AG09309 (cell line): Measurements from ENCODE around the gene CAMLG.
"Not testable (repeated sequence)": the region's sequence is repeated elsewhere in the genome, so short reads cannot be mapped to it uniquely, and the experiment has no call there.

Experiments
- DNase-seq: peaks from one replicate; pipeline ENCODE4 v3.0.0-alpha.2; 2010; ENCODE audit warnings: low read depth
- H3K4me3 ChIP-seq: 2 replicates; pipeline ENCODE4 v1.5.1; 2011; ENCODE audit warnings: mild to moderate bottlenecking, low read depth, low read length, moderate library complexity; ENCODE audit not compliant: control insufficient read depth
- CTCF ChIP-seq: IDR thresholded peaks from 2 replicates; pipeline ENCODE4 v1.5.1; 2011; ENCODE audit warnings: mild to moderate bottlenecking, low read depth, low read length, inconsistent platforms; ENCODE audit not compliant: insufficient read depth, control insufficient read depth; ENCODE audit errors: missing control alignments

Gene CAMLG

GRCh38 chr5:134749415-134749814 lies 11.1 kb downstream of the CAMLG start:
- no peak overlapping the region for H3K4me3 ChIP-seq
- no peak for TF ChIP-seq CTCF
- no peak for DNase-seq

- no peak for DNase-seq
- TF ChIP-seq CTCF, result no peak
- H3K4me3 ChIP-seq, result peak overlapping the region; percentile 83
Measured at GRCh38 chr5:134758176-134758503, 19.8 kb downstream of the CAMLG start.

- TF ChIP-seq CTCF, result peak; percentile 76
- DNase-seq, result no peak
- H3K4me3 ChIP-seq, result peak within 1 kb of the TSS; percentile 83
Measured at GRCh38 chr5:134758504-134759341, 20.4 kb downstream of the CAMLG start, which contains the start of gene DDX46. Gene DDX46 (plus strand): TSS chr5:134758779. CDS start chr5:134758939, 160 bp downstream.

GRCh38 chr5:134767528-134768291 lies 29.4 kb downstream of the CAMLG start:
- DNase-seq, H3K4me3 ChIP-seq: not testable (repeated sequence)

GRCh38 chr5:134769206-134769605 lies 30.9 kb downstream of the CAMLG start:
- H3K4me3 ChIP-seq, result no peak overlapping the region
- TF ChIP-seq CTCF, result no peak
- DNase-seq, result no peak

- no peak for DNase-seq
- TF ChIP-seq CTCF, result no peak
- H3K4me3 ChIP-seq, result no peak overlapping the region
Measured at GRCh38 chr5:134772461-134773125, 34.2 kb downstream of the CAMLG start.
